ENCODE results near the gene DNAH9.

Gene DNAH9

DNA sequence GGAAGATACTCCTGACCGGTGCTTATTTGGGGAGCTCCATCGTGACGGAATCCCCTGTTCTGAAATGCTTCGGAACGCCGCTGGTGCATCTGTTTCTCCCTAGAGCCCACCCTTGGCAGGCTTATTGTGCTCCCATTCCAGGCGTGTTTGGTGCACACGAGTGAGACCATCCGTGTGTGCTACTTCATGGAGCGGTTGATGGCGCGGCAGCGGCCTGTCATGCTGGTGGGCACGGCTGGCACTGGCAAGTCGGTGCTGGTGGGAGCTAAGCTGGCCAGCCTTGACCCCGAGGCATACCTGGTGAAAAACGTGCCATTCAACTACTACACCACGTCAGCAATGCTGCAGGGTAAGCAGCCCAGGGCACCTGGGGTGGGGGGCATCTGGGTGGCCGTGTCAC, 170.7 kb downstream of the DNAH9 start:
- DNase-seq: no peak

- no peak for DNase-seq
Observed at GRCh38 chr17:11772031-11772430, 173.8 kb downstream of the DNAH9 start.

DNA sequence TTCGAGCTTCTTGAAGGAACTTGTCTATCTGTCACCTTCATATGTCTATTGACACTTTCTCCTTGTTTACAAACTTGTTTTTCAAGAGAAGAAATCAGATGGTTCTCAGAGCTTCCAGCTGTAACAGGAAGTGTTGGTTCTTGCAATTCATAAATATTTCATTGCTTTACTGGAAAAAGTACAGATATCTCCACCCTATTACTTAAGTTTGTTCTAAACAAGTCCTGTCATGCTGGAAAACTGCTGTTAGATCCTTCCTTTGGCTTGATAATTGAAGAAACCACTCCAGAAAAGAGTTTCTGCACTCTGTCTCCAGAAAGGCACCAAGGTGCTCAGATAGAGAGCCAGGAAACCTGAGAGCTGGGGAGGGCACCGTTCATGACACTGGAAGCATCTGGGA, 181.6 kb downstream of the DNAH9 start:
- DNase-seq: no peak

GRCh38 chr17:11780621-11781020, 182.4 kb downstream of the DNAH9 start:
- no peak for DNase-seq

DNA sequence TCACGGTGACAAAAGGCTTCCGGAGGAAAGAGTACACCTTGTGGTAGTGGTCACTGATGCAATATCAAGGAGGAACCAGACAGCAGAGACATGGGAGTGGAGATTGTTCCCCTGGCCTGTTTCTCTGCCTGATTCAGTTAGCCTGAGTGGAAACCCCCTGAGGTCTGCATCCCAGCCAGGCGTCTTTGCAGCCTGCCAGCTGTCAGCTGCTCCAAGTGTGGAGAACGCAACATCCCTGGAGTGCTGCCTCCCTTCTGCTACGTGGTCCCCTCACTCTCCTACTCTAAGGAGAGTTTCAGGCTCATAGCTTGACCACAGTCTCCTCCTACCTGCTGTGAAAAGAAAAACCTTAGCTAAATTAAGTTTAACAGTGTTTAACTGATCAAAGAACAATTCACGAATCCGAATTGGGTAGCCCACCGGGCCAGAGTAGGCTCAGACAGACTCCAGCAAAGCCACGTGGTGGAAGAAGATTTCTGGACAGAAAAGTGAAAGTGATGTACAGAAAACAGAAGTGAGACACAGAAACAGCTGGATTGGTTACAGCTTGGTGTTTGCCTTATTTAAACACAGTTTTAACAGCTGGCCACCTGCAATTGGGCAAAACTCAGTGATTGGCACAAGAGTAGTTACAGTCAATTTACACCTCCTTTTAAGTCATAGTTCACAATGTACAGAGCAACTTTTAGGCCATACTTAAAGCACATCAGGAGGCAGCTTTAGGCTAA, 188.6 kb downstream of the DNAH9 start:
- DNase-seq: no peak

- DNase-seq: no peak
Observed at GRCh38 chr17:11795906-11796305, 197.6 kb downstream of the DNAH9 start.

DNA sequence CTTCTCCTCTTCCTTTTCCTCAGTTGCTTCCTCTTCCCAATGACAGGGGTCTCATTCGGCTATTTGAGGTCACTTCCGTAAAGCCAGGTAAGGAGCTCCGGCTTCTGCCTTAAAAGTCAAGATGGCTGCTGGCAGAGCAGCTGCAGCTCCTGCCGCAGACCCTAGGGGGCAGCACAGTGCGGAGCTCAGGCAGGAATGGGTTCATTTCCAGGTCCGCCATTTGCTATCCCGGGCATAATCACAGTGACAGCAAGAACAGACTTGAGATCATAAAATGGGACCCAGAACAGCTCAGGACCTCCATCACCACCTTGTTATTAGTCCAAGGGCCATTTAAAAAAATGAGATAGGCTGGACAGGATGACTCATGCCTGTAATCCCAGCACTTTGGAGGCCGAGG, 199.5 kb downstream of the DNAH9 start:
- DNase-seq: no peak

DNA sequence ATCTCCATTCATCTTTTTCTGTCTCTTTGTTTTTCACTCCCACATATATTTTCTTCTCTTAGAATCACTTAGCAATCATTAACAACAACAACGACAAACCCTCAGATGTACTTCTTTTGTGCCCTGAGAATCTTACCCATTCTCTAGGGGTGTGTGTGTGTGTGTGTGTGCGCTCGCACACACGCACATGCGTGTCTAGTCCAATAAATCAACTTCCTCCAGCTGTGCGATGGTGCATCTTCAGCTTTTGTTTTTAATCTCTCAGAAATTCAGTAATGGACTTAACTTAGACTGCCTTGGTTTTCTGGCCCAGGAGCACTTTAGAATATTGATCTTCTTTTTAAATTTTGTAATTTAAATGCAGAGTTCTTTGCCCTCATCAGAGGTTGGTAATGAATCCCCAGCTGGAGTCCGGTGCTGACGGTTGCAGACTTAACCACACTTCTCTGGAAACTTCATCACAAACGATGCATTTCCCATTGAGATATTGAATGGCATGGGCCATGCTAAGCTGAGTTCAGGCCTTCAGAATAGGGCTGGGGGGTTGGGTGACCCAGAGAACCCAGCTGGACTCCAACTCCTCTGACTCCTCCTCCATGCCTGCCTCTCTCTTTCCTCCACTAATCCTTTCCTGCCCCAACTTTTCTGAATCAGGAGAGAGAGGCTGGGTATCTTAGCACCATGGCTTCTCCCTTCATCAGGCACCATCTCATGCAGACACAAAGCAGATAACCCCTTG, 205.1 kb downstream of the DNAH9 start:
- no peak for DNase-seq

- no peak for DNase-seq
Observed at GRCh38 chr17:11805138-11805537, 206.9 kb downstream of the DNAH9 start.

DNA sequence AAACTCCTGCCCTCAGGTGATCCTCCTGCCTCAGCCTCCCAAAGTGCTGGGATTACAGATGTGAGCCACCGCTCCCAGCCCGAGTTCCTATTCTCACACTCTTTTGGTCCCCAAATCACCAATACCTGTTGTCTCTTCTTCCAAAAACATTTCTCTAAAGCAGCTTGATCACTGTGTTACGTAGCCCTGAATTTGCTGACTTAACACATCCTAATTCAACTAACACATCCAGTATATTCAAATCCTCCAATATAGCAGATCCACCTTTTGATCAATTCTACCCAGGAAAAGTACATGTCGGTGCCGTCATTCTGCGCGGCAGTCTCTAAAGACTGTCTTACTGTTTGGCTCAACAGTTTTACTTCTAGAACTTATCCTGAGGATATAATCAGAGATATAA, 207.7 kb downstream of the DNAH9 start:
- DNase-seq: no peak

- no peak for DNase-seq
Observed at GRCh38 chr17:11807606-11808005, 209.3 kb downstream of the DNAH9 start.

- no peak for DNase-seq
Observed at GRCh38 chr17:11813278-11813677, 215.0 kb downstream of the DNAH9 start.

GRCh38 chr17:11813871-11814270, 215.6 kb downstream of the DNAH9 start:
- DNase-seq: no peak

DNA sequence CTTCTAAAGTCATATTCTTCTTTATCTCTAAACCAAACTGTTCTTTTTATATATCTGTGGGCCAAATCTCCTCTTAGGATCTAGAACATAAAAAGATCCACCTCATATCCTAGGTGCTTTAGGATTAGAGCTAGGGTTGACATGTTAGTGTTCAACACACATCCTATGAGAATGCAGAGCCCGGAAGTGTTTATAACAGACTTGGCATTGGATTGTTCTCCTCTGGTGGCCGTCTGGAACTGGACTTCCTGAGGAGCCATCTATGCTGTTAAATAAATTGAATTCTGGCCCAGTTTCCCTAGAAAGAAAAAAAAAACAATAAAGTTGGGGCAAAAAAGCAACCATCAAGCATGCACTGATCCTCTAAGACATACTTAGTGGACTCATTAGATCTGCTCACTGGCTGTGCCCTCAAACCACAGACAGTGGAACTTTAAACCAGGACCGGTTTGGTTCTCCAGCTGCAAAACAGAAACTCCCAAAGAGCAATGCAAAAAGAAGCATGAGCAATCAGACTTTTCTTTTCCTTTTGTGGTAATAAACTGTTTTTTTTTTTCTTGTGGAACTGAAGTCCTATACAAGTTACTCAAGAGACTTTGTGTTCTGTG, 216.5 kb downstream of the DNAH9 start:
- no peak for DNase-seq

GRCh38 chr17:11816409-11816808, 218.1 kb downstream of the DNAH9 start:
- no peak for DNase-seq

DNA sequence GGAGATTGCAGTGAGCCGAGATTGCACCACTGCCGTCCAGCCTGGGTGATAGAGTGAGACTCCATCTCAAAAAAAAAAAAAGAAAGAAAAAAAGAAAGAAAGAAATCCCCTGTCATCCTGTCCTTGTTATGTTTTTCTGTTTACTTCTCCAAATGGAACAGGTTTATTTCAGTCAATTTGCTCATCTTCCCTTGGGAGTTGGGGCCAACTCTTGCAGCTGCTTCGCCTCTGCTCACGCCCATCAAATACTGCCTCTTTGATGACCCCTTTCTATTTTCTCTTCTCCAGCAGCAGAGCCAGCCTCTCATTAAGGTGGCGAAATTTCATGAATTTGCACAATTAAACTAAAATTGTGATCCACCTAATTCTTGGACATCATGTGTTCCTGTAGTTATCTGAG, 225.6 kb downstream of the DNAH9 start:
- DNase-seq: no peak

DNA sequence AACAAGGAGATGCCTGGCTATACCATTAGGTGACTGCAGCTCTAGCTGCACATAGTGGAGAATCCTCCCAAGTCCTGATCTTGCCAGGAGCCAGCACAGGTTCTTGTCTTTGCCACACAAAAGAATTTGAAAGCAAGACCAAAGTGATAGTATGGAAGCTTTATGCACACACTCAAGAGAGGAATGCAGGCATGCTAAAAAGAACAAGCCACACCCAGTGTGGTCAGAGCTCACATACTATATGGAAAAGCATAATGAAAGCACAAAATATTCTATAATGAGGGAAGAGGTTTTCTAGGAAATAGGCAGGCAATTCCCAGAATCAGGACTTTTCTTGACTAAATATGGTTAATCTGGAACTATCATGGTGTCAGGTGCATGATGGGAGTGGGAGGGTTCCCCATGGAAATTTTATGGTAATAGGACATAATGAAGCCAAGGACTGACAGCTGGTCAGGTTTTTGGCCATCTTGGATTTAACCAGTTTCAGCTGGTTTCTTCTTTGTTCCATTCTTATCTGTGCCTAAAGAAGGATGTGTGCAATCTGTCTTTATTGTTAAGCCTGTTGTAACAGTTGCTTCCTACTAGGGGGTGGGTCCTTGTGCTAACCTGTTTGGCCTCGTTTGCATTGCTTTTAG, 227.4 kb downstream of the DNAH9 start:
- no peak for DNase-seq

DNA sequence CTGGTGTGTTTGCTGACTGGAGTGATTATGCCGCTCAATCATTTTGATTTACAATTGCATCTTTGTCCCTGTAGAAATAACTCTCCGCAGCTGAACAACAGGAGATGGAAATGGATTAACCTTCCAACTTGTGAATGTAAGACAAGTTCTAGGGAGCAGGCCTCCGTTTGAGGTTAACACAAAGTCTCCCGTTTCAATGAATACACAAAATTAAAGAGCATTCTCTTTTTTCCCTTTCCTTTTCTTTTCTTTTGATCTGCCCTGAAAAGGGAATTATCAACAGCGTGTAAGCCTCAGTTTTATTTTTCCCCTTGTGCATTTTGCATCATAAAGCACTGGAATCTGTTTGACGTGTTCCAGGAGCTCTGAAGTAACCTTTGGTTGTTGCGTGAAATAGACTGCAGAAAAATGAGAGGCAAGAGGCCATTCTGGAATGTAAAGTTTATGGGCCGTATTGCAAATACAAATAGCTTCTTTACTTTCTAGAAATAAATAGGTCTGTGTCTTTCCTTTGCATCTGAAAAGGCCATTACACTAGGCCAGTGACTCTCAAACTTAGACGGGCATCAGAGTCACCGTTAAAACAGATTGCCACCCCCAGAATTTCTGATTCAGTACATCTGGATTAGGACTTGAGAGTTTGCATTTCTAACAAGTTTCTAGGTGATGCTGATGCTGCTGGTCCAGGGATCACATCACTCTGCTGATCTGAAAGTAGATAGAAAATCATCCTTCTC, 234.3 kb downstream of the DNAH9 start:
- no peak for DNase-seq

- DNase-seq: no peak
Observed at GRCh38 chr17:11836508-11836907, 238.2 kb downstream of the DNAH9 start.

- DNase-seq: no peak
Observed at GRCh38 chr17:11840052-11840451, 241.8 kb downstream of the DNAH9 start.

GRCh38 chr17:11840831-11841230, 242.6 kb downstream of the DNAH9 start:
- no peak for DNase-seq

DNA sequence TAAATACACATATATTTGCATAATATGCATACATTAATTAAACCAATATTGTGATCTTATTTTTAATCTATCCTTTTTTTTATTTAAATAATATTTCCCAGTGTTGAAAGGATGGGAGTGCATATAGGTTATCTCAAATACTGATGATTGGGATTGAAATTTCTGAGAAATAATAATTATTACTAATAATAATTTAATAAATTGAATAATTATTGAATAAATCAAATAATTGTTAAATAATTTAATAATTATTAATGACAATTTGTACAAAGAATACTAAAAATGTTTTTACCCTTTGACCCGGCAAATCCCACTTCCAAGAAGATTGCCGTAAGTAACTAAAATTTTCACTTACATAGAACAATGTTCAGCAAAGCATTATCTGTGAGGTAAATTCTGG, 250.1 kb downstream of the DNAH9 start:
- no peak for DNase-seq

DNA sequence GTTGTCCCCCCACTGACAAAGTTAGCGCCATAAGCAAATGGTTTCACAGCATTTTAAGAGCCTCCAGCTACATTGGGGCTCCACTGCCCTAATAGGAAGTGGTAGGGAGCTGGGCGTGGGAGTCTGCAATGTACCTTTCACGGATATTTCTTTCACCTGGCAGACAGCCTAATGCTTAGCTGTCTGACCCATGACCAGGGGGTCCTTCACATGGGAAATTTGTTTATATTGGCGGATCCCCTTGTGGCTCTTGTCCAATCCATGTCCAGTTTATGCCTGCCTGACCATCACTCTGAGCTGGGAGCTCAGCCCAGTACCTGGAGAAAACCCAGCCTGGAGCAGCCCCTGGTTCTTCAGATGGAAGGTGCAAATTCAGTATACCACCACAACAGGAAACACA, 254.0 kb downstream of the DNAH9 start:
- DNase-seq: no peak
